Right forelimb (tissue), 1 donor: ENCODE data around the gene RRP1B.
"Not testable (repeated sequence)": the region's sequence is repeated elsewhere in the genome, so short reads cannot be mapped to it uniquely, and the experiment has no call there.

ENCODE experiments used
- DNase-seq: peaks from one replicate; pipeline ENCODE4 v3.0.0-alpha.2; 2018

The RRP1B gene, protein sequence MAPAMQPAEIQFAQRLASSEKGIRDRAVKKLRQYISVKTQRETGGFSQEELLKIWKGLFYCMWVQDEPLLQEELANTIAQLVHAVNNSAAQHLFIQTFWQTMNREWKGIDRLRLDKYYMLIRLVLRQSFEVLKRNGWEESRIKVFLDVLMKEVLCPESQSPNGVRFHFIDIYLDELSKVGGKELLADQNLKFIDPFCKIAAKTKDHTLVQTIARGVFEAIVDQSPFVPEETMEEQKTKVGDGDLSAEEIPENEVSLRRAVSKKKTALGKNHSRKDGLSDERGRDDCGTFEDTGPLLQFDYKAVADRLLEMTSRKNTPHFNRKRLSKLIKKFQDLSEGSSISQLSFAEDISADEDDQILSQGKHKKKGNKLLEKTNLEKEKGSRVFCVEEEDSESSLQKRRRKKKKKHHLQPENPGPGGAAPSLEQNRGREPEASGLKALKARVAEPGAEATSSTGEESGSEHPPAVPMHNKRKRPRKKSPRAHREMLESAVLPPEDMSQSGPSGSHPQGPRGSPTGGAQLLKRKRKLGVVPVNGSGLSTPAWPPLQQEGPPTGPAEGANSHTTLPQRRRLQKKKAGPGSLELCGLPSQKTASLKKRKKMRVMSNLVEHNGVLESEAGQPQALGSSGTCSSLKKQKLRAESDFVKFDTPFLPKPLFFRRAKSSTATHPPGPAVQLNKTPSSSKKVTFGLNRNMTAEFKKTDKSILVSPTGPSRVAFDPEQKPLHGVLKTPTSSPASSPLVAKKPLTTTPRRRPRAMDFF

DNA sequence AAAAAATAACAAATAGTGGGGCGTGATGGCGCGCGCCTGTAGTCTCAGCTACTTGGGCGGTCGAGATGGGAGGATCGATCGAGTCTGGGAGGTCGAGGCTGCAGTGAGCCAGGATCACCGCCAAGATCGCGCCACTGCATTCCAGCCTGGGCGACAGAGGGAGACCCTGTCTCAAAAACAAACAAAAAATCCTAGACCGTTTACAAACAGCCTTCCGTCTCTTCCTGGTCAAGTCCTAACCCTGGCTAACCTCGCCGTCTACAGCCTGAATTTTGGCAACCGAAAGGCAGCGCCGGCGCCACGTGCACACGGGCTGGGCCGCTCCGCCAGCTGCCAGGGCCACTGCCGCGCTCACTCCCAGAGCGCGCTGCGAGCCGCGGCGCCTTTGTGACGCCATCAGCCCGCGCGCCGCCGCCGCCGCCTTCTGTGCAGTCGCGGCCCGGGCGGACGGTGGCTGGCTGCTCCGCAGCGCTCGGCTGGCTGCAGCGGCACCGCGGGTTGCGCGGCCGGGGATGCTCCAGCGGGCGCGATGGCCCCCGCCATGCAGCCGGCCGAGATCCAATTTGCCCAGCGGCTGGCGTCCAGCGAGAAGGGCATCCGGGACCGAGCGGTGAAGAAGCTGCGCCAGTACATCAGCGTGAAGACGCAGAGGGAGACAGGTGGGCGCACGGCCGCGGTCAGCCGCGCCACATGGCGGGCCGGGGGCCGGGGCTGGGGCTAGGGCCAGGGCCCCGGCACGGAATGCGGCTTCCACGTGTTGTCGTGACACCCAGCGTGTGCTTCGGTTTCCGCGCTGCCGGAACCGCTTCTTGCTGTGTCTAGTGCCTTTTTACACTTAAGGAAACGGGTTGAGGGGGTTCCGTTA, at the start of gene RRP1B, which contains the start of gene HSF2BP:
RRP1B (plus strand) TSS at position 425 of the 865 bp plus-strand sequence; CDS start at position 530, 105 bp downstream.
HSF2BP (minus strand) TSS at position 353 of the 865 bp plus-strand sequence. CDS start 1,392 bp downstream, outside the sequence.
- peak; percentile 89 for DNase-seq

DNA sequence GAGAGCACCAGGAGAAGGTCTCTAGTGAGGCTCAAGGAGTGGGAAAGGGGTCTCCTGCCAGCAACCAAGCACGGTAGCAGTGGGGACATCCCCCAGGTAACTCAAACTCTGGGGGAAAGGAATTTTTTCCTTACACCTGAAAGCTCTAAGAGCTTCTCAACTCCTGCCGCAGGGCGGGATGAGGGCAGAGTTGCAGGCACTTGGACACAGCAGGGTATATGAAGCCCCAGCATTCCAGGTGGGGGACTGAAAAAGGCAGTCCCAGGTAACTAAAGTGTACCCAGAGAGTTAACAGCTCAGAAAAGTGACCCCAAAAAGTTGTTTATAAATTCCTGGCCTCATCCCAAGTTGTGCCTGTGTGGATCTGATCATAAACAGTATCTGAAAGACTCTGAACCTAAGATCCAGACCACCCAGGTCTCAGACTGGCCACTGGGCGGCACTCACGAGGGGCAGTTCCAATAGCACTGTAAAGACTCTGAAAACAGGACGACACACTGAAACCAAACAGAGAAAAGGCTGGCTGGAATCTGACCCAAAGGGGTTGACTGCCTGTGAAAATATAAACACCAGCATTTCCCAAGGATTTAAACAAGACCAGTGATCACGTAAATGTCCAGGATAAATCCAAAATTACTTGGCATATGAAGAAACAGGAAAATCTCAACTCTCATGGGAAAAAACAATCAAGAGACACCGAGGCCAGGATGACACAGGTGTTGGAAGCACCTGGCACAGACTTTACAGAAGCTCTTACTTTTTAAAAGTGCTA, 47.6 kb upstream of the RRP1B start:
- DNase-seq = peak; percentile 67

DNA sequence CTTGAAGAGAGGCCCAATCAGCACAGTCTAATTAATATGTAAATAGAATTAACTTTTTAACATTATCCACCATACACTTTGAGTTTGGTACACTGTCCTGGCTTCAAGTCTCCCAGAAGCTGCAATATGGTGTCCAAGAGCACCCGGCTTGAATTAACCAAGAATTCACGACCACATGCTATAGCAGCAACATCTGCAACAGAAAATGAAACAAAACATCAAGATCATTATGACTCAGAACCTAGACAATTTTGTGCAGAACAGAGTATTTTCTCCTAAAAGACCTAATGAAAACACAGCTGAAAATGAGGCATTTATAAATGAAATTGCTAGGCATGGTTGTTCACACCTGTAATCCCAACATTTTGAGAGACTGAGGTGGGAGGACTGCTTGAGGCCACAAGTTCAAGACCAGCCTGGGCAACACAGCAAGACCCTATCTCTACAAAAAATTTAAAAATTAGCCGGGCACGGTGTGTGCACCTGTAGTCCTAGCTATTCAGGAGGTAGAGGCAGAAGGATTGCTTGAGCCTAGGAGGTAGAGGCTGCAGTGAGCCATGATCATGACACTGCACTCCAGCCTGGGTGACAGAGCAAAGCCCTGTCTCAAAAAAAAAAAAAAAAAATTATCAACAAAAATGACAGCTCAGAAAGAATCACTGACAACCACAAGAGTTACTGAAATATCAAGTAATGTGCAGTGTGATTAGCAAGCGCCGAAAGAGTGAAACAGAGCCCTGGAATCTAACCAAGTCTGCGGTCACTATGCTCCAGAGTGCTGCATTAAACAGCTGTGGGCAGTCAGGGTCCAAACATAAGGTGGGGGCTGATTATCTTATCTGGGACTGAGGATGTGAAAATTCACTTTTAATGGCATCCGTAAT, 45.4 kb upstream of the RRP1B start:
- DNase-seq = no peak

DNA sequence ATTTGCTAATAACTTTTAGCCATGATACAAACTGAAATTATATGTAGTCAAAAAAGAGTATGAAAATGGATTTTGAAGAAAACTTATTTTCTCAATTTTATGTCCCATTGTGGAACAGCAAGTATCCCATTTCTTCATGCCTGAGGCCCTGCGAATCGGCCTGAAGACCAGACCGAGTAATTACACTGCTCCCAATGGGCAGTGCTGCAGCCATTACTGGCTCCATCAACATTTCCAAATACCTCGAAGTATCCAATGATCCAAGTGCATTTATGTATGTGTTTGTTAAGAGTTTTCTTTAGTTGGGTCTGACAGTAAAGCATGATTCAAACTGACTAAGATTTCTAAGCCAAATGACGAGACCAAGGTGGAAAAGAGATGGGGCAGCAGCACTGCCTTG, 44.5 kb upstream of the RRP1B start:
- DNase-seq = no peak

DNA sequence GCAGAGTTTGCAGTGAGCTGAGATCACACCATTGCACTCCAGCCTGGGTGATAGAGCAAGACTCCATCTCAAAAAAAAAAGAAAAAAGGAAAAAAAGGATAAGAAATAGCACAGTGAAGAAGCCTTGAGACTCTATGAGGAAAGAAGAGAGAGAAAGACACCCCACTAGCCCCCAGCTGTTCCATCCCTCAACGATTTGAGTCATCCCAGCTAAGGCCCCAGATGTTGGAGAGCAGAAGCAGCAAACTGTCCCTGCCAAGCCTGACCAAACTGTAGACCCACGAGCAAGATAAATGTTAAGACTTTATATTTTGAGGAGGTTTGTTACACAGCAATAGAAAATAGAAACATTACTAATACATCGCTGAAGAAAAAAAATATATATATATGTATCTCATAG, 42.5 kb upstream of the RRP1B start:
- not testable (repeated sequence) for DNase-seq

DNA sequence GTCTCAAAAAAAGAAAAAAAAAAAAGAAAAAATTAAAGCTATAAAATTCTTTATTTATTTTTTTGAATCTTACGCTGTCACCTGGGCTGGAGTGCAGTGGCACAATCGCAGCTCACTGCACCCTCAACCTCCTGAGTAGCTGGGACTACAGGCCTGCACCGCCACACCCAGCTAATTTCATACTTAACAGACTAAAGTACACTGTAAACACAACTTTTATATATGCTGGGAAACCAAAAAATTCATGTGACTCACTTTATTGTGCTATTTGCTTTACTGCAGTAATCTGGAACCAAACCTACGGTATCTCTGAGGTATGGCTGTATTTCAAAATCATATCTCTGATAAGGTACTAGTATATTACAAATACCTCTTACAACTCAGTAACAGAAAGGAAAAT, 40.4 kb upstream of the RRP1B start:
- no peak for DNase-seq

DNA sequence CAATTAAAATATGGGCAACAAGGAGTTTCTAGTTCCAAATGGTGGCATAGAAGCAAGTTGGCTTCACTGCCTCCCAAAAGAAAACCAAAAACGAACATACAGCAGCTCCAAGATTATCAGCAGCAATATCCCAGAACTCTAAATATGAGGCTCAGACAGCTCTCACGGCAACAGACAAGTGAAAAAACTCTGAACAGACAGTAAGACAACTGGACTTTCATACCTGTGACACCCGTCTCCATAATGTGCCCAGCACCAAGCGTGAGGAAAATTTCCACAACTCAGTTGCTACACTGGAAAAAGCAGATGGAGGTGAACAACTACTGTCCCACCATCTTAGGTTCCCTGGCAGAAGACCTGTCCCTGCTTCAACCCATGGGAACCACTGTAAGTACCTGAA, 40.0 kb upstream of the RRP1B start:
- no peak for DNase-seq

DNA sequence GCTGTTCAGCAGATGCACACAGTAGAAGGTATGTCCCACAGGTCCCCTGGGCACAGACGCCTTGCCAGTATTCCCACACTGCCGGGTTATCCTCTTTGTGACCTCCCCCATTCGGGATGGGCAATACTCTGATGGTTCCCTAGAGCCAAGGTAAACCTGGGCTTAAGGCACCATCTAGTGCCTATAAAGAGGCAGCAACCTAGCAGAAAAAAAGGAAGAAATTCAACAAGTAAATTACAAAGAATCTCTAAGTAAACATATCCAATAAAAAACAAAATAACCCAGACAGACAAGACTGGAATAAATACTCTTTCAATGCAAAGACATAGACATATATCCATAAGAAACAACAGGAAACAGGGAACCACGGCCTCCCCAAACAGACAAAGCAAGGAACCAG, 39.5 kb upstream of the RRP1B start:
- DNase-seq = no peak

DNA sequence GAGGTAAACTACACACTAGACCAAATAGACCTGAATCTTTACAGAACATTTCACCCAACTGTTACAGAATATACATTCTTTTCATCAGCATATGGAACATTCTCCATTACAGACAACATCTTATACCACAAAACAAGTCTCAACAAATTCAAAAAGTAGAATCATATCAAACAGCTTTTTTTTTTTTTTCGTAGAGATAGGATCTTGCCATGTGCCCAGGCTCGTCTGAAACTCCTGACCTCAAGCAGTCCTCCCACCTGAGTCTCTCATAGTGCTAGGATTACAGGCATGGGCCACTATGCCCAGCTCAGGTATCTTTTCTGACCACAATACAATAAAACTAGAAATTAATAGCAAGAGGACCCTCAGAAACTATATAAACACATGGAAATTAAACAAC, 36.6 kb upstream of the RRP1B start:
- DNase-seq = no peak

DNA sequence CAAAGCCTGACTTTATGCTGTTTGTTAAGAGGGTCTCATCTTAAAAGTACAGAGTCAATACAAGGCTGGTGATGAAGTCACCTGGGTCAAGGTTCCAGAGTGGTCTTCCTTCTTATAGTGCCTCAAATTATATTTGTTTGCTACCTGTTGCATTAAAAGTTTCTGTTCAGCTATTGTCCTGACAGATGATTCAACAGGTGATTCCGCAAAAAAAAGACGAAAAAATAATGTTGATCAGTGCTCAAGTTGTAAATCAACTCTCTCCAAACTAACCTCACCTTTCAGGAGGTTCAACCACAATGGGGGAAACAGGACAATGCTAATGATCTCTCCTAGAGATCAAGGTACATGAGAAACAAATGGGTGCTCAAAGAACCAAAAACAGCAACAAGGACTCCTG, 35.8 kb upstream of the RRP1B start:
- no peak for DNase-seq

DNA sequence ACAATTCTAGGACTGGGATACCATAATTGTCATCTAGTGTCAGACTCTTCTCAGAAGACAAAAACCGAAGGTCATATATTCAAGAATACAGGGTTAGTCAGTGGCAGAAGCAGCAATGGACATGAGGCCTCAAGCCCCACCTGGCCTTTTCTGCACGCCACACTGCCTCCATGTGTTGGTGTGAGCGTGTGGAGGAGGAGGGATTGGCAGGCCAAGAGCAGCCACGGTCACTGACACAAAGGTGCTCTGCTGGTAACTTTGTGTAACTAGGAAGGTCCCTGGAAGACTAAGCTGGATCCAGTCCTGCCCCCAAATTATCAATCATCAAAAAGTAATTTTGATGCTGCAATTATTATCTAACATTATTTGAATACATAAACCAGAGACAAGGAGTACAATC, 35.0 kb upstream of the RRP1B start:
- no peak for DNase-seq

DNA sequence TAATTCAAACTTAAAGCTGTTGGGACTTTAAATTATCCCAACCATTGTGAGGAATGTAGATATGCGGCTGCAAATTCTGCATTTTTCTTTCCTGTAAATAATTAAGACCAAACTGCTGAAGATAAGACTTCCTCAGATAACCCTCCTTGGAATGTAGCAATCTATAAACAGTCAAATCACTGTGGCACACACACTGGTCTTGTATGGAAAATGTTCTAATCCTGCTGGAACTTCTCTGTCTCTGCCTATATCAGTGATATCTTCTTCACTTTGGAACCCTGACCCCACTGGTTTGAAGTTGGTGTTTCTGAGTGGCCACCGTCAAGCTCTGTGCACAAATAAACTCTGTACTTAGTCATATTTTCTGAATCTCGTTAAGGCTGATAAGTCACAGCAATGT, 33.0 kb upstream of the RRP1B start:
- no peak for DNase-seq

DNA sequence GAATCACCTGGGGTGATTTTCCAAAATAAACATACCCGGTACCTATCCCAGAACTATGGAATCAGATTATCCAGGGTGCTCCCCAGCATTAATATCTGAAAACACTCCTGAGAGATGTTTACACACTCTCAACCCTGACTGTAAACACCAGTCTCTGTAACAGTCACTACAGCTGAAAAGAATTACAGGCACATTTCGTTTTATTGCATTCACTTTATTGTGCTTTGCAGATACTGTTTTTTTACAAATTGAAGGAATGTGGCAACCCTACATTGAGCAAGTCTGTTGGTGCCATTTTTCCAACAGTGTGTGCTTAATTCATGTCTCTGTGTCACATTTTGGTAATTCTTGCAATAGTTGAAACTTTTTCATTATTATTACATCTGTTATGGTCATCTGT, 31.8 kb upstream of the RRP1B start:
- no peak for DNase-seq

DNA sequence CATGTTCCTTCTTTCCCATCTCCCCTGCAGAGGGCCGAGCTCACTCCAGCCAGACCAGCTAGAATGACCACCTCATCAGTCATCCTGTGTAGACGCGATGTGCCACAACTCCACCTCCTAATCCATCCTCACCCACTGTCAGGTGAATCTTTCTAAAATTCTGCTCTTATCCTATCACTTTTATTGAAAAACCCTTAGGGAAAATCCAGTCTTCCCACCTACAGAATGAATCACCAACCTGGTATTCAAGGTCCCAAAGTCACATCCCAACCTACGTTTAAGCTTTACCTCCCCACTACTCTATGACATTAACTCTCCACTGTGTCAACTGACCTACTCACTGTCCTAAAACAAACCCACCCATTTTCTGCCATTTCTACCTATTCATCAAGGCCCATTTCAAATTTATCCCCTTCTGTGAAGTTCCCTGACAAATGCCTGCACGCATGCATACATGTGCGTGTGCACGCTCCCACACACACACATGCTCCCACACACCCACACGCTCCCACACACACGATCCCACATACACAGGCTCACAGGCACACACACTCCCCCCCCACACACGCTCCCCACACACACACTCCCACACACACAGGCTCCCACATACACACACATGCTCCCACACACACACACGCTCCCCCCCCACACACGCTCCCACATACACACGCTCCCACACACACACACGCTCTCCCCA, 27.8 kb upstream of the RRP1B start:
- no peak for DNase-seq

DNA sequence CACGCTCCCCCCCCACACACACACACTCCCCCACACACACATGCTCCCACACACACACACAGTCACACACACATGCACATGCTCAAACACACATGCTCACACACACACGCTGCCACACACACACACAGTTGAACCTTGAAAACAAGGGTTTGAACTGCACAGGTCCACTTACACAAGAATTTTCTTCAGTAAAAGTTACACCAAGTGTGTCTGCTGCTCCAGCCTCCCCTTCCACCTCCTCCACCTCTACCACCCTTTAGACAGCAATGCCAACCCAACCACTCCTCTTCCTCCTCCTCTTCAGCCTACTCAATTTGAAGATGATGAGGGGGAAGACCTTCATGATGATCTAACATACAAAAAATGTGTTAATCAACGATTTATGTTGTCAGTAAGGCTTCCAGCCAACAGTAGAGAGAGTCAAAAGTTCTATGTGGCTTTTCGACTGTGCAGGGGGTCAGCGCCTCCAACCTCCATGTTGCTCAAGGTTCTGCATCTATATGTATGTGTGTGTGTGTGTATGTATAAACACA, 26.9 kb upstream of the RRP1B start:
- DNase-seq = no peak

DNA sequence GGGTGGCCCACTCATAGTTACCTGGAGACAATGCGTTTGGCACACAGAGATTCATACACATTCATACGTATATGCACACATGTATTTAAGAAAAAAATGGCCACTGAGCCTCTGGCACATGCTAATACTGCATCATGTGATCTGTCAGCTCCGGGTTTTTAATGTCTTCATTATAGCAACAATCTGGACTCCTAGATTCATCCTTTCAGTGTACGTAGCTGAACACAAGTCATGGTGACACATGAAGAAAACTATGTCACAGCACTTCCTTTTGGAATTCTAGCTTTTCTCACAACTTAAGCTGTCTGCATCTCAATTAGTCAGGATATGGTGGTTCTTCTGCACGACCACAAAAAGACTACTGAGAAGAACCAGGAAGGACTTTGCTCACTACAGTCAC, 24.7 kb upstream of the RRP1B start:
- DNase-seq = no peak

DNA sequence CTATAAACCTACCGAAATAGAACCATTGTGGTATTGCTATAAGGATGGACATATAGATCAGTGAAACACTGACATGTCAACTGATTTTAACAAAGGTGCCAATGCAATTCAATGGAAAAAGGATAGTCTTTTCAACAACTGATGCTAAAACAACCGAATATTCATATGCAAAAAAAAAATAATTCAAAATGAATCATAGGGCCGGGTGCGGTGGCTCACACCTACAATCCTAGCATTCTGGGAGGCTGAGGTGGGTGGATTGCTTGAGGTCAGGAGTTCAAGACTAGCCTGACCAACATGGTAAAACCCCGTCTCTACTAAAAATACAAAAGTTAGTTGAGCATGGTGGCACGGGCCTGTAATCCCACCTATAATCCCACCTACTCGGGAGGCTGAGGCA, 23.9 kb upstream of the RRP1B start:
- no peak for DNase-seq

DNA sequence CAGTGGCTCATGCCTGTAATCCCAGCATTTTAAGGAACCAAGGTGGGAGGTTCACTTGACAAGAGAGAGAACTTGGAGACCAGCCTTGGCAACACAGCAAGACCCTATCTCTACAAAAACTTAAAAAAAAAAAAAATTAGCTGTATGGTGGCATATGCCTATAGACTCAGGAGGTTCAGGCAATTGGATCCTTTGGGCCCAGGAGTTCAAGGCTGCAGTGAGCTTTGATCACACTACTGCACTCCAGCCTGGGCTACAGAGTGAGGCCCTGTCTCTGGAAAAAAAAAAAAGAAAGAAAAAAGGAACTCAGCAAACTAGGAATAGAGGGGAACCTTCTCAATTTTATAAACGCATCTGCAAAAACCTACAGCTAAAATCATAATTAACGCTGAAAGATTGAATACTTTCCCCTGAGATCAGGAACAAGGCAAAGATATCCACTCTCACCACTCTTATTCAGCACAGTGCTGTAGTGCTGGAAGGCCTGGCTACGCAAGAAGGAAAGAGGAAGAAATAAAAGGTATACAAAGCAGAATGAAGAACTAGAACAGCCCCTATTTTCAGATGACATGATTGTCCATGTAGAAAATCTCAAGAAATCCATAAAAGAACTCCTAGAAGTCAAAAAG, 21.7 kb upstream of the RRP1B start:
- no peak for DNase-seq

DNA sequence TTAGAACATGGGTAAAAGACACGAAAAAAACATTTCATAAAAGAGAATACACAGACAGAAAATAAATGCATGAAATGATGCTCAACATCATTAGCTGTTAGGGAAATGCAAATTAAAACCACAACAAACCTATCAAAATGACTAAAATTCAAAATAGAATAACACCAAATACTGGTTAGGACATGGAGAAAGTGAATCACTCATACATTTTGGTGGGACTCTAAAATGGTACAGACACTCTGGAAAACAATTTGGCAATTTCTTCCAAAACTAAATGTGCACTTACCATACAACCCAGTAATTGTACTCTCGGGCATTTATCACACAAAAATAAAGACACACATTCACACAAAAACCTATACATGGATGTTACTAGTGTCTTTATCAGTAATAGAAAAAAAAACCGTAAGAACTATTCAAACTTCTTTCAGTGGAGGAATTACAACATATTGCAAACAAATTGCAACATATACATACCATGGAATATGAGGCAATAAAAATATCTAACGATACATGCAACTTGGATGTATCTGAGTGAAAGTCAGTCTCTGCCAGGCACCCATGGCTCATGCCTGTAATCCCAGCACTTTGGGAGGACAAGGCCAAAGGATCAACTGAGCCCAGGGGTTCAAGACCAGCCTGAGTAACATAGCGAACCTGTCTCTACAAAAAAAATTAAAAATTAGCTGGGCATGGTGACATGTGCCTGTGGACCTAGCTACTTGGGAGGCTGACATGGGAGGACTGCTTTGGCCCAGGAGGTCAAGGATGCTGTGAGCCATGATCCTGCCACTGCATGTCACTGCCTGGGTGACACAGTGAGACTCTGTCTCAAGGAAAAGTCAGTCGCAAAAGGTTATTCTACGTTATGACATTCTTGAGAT, 19.6 kb upstream of the RRP1B start:
- DNase-seq = no peak
